Adrenal gland (tissue), 12 donors: ENCODE measurements around the gene NECAB2. TPM values are rescaled to one million over a fixed set of nuclear protein-coding genes. Genes with fewer than 3 reads are reported as not detected.

Experiments
- DNase-seq, 7 donors: peaks; one replicate each; pipeline ENCODE4 v3.0.0-alpha.2; 2019 to 2020
- H3K27ac ChIP-seq, 5 donors: fragments of 200-600 bp; sonication (generic) in 4 of 5; 1 replicate in 3 of 5; 2 replicates in 2 of 5; pipeline versions ENCODE4 v1.5.1 to v1.8.0; 2016 to 2020; ENCODE audit warnings: mild to moderate bottlenecking in 1 of 5
- H3K27me3 ChIP-seq: fragments of 200-600 bp; 2 replicates; pipeline ENCODE4 v1.8.0; 2021
- H3K36me3 ChIP-seq, 2 donors: fragments of 200-600 bp; replicated peaks in 1 of 2; 1 replicate in 1 of 2; 2 replicates in 1 of 2; pipeline versions ENCODE4 v1.5.1 to v1.8.0; 2018 to 2022
- H3K4me1 ChIP-seq, 2 donors: fragments of 200-600 bp; replicated peaks in 1 of 2; 1 replicate in 1 of 2; 2 replicates in 1 of 2; pipeline versions ENCODE4 v1.5.1 to v1.8.0; 2018 to 2021
- H3K4me3 ChIP-seq, 4 donors: fragments of 200-600 bp; sonication (generic) in 3 of 4; one replicate each; pipeline ENCODE4 v1.5.1; 2016 to 2018
- H3K9me3 ChIP-seq, 3 donors: fragments of 200-600 bp; sonication (generic) in 1 of 3; replicated peaks in 1 of 3; 1 replicate in 2 of 3; 2 replicates in 1 of 3; pipeline versions ENCODE4 v1.5.1 to v1.8.0; 2016 to 2021
- POLR2A ChIP-seq, 2 donors: fragments of 450-650 bp; IDR thresholded peaks; one replicate each; pipeline ENCODE4 v1.6.1; 2017; ENCODE audit warnings: antibody characterized with exemption in 2 of 2, mild to moderate bottlenecking in 2 of 2, moderate library complexity in 1 of 2
- WGBS, 4 donors: extraction: QIAGEN DNeasy Blood & Tissue Kit in 2 of 4; methylation state at CpG; one replicate each; pipeline versions ENCODE4 v1.1.5 to v1.1.7; 2013 to 2017; 5-methylcytosine and 5-hydroxymethylcytosine counted together
- intact Hi-C, 2 donors: fragments of 100-400 bp; cut with DNase I; formaldehyde crosslinking; loops; one replicate each; pipeline versions ENCODE4 v1.14.1 to v1.15.0; 2022 to 2023
- polyA plus RNA-seq, 3 donors: library from polyadenylated mRNA; stranded (reverse); fragments of 200-250 nt in 2 of 3; fragments of 350-450 nt in 1 of 3; fragmentation: Illumina TruSeq in 1 of 3; extraction: RNeasy Lipid Tissue Mini Kit (QIAGEN cat#74804) in 1 of 3; gene quantifications; one replicate each; pipeline ENCODE4 v1.2.3, GENCODE V29; 2013 to 2014
- total RNA-seq, 9 donors: library from RNA; depleted of rRNA in 4 of 9; stranded (reverse); fragments of >200 nt in 4 of 9; fragments of 120-200 nt in 1 of 9; fragmentation: NEBNext Ultra II Directional in 1 of 9; extraction: Animal tissue kit (Norgen Biotek cat#: 25700) in 1 of 9; gene quantifications; one replicate each; pipeline versions ENCODE4 v1.1.0 to v1.2.4, GENCODE V29; 2013 to 2023
- TF ChIP-seq, protein P1 (sequence below), 6 experiments: fragments of 450-650 bp in 4 of 6; fragments of 200-600 bp in 2 of 6; sonication (generic) in 1 of 6; IDR thresholded peaks; 1 replicate in 5 of 6; 2 replicates in 1 of 6; pipeline versions ENCODE4 v1.5.1 to v1.8.0; 2016 to 2021; ENCODE audit warnings: antibody characterized with exemption in 6 of 6, mild to moderate bottlenecking in 2 of 6, moderate library complexity in 1 of 6
- donor health status: healthy with polysubstance abuse.
- donor health status: Bipolar disorder and iron deficiency.
- donor health status: DM: yes; HTN: yes; CAD: no.
- donor health status: DM: no; HTN: no; CAD: no.
- donor health status: DM: no; HTN: no; CAD: no.
- donor health status: DM: yes; HTN: yes; CAD: no.

The NECAB2 gene
- total and polyA plus RNA-seq, 12 donors, result 0.14 to 2.1 (median 0.36) TPM; not detected in 3

DNA sequence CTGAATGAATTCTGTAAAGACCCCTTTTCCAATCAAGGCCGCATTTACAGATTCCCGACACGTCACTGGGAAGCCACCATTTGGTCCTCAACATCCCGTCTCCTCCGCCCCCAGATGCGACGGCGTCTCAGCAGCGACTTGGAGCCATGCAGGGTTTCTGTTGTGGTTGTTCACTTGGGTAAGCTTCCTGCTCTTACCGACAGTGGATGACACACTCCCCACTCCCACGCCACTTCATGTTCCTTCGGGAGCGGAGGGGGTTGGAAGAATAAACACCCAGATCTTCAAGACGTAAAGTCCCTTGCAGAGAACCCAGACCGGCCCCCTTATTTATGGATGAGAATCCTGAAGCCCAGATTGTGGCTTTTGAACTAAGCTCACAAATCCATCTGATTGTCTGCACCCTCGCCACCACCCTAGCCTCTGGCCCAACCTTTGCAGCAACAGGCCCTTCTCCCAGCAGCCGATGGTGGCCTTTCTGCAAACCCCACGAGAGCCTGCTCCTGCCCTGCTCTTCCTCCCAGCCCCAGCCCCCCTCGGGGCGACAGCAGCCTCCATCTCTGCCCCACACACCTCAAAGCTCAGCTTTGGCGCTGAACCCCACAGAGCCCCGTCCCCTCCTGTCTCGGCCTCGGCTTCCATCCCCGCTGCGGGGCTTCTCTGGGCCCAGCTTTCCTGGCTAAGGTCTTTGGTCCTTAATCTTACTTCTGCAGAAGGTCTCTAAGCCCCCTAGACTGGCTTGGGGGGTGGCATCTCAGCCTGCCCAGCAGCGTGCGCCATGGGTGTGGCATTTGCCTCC lies 34.0 kb upstream of the NECAB2 start:
- Histone ChIP-seq H3K4me3 (no peak overlapping the region), H3K27me3 (no peaks in the 10 kb centered on the region), H3K4me1 (peaks cover 7 to 8% of the 10 kb centered on the region in 2 donors), H3K9me3 (no peaks in the 10 kb centered on the region), H3K36me3 (no peaks in the 10 kb centered on the region), H3K27ac (no peak overlapping the region)
- 74 to 85% (median 82%) methylated on average over 26 to 28 of the region's 28 CpGs for WGBS, 4 donors
- TF ChIP-seq, protein P1, sequence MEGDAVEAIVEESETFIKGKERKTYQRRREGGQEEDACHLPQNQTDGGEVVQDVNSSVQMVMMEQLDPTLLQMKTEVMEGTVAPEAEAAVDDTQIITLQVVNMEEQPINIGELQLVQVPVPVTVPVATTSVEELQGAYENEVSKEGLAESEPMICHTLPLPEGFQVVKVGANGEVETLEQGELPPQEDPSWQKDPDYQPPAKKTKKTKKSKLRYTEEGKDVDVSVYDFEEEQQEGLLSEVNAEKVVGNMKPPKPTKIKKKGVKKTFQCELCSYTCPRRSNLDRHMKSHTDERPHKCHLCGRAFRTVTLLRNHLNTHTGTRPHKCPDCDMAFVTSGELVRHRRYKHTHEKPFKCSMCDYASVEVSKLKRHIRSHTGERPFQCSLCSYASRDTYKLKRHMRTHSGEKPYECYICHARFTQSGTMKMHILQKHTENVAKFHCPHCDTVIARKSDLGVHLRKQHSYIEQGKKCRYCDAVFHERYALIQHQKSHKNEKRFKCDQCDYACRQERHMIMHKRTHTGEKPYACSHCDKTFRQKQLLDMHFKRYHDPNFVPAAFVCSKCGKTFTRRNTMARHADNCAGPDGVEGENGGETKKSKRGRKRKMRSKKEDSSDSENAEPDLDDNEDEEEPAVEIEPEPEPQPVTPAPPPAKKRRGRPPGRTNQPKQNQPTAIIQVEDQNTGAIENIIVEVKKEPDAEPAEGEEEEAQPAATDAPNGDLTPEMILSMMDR (IDR thresholded peaks at IDR 0.05), result no peak
- no peak for TF ChIP-seq POLR2A (IDR thresholded peaks at IDR 0.05)
- no peak for DNase-seq
- intact Hi-C loops, result no loop called here

DNA sequence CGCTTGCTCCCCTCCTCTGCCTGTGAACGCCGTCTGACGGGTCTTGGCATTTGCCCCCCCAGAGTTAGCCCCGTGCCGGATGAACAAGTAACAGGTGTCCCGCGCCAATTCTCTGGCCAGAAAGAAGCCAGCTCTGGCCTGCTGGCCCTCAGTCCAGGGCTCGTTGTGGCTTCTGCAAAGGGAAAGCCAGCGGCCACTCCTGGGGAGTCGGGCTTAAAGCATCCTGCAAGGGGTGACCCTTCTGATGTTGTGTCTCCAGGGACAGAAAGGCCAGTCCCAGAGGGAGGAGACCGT lies 33.4 kb upstream of the NECAB2 start:
- no peak for DNase-seq
- H3K4me1 ChIP-seq, result peaks cover 7 to 14% of the 10 kb centered on the region in 2 donors
- 74 to 100% (median 79%) methylated on average over 2 to 12 of the region's 12 CpGs for WGBS, 4 donors
- no peak for TF ChIP-seq POLR2A (IDR thresholded peaks at IDR 0.05)
- TF ChIP-seq, protein P1 (IDR thresholded peaks at IDR 0.05), result no peak
- no peak overlapping the region for H3K4me3 ChIP-seq
- intact Hi-C loops, result no loop called here
- no peak overlapping the region for H3K27ac ChIP-seq
- no peaks in the 10 kb centered on the region for H3K36me3 ChIP-seq
- H3K9me3 ChIP-seq, result no peaks in the 10 kb centered on the region
- H3K27me3 ChIP-seq, result no peaks in the 10 kb centered on the region

DNA sequence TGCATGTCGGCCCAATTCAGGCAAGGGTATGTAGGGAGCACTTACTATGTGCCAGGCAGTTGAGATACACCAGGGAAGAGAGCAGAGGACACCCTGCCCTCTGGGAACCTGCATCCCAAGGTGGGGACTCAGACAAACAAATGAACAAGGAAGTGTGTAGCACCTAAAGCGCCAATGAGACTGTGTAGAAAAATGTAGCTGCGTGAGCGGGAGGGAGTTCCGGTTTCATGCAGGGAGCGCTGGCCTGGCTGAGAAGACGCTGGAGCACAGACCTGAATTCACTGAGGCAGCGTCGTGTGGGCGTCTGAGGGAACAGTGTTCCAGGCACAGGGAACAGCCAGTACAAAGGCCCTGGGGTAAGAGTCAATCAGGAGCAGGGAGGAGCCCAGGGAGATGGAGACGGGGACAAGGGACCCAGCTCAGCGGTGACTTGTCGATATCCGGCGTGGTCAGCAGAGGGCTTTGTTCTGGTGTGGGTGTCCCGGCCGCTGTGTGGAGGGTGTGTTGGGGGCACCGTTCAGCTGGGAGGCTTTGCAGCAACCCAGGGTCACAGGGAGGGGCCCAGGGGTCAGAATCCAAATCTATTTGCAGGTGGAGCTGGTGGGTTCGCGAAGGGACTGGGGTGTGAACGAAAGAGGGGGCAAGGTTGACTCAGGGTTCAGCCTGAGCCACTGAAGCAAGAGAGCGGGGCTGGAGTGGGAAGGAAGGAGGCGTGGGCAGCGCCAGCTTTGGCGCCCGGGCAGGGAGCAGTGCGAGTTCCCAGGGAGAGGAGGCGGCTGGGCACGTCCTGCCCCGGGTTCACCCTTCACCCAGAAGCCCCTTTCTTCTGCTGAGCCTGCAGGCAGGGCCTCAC lies 32.8 kb upstream of the NECAB2 start:
- Histone ChIP-seq H3K4me3 (no peak overlapping the region), H3K36me3 (no peaks in the 10 kb centered on the region), H3K4me1 (peaks cover 7 to 15% of the 10 kb centered on the region in 2 donors), H3K9me3 (no peaks in the 10 kb centered on the region), H3K27ac (no peak overlapping the region), H3K27me3 (no peaks in the 10 kb centered on the region)
- WGBS, 4 donors, result 91 to 95% (median 93%) methylated on average over 25 to 30 of the region's 30 CpGs
- TF ChIP-seq, protein P1 (IDR thresholded peaks at IDR 0.05), result no peak
- no peak for TF ChIP-seq POLR2A (IDR thresholded peaks at IDR 0.05)
- DNase-seq, result no peak
- intact Hi-C loops, result no loop called here

DNA sequence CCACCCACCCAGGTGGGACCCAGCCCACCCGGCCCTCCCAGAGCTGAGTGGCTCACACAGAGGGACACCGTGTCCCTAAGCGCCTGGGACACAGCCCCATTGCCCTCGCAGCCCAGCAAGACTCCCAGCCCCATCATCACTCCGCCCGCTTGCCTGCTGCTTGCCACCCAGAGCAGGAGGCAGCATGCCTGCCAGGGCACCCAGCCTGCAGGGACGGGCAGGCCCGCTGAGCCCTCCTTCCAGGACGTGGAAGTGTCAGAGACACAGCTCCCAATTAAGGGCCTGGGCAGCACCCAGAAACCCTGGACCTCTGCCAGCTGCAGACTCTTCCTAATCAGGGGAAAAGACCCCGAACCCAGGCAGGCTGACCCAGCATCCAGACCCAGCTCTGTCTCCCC lies 32.2 kb upstream of the NECAB2 start:
- intact Hi-C loops, result no loop called here
- H3K9me3 ChIP-seq, result no peaks in the 10 kb centered on the region
- no peak for TF ChIP-seq POLR2A (IDR thresholded peaks at IDR 0.05)
- TF ChIP-seq, protein P1 (IDR thresholded peaks at IDR 0.05), result no peak
- no peaks in the 10 kb centered on the region for H3K36me3 ChIP-seq
- H3K27me3 ChIP-seq, result no peaks in the 10 kb centered on the region
- H3K27ac ChIP-seq, result no peak overlapping the region
- 78 to 100% (median 91%) methylated on average over 4 to 10 of the region's 10 CpGs for WGBS, 4 donors
- no peak overlapping the region for H3K4me3 ChIP-seq
- no peak for DNase-seq
- H3K4me1 ChIP-seq, result peaks cover 7 to 15% of the 10 kb centered on the region in 2 donors
